Left lung (tissue), 10 donors: ENCODE data around the gene GPANK1. TPM values are rescaled to one million over a fixed set of nuclear protein-coding genes. Genes with fewer than 3 reads are reported as not detected.

ENCODE experiments used
- ATAC-seq: fragments of 200-7000 bp; cut with Tn5 transposase; one replicate; pipeline ENCODE4 v1.9.1; 2020; ENCODE audit warnings: moderate library complexity
- DNase-seq, 4 donors: peaks; one replicate each; pipeline ENCODE4 v3.0.0-alpha.2; 2013 to 2020
- H3K27ac ChIP-seq, 2 donors: fragments of 200-600 bp; sonication (generic) in 1 of 2; one replicate each; pipeline versions ENCODE4 v1.5.0 to v1.8.0; 2020 to 2021
- H3K27me3 ChIP-seq, 2 donors: fragments of 200-600 bp; sonication (generic) in 1 of 2; one replicate each; pipeline versions ENCODE4 v1.5.0 to v1.8.0; 2020 to 2021
- H3K36me3 ChIP-seq, 2 donors: fragments of 200-600 bp; sonication (generic) in 1 of 2; one replicate each; pipeline versions ENCODE4 v1.5.0 to v1.8.0; 2020 to 2021
- H3K4me1 ChIP-seq, 2 donors: fragments of 200-600 bp; one replicate each; pipeline ENCODE4 v1.8.0; 2021
- H3K4me3 ChIP-seq, 2 donors: fragments of 200-600 bp; sonication (generic) in 1 of 2; one replicate each; pipeline versions ENCODE4 v1.5.0 to v1.8.0; 2020 to 2021; ENCODE audit warnings: mild to moderate bottlenecking in 1 of 2
- H3K9me3 ChIP-seq, 2 donors: fragments of 200-600 bp; sonication (generic) in 1 of 2; one replicate each; pipeline versions ENCODE4 v1.5.0 to v1.8.0; 2020 to 2021
- intact Hi-C, 2 donors: fragments of 100-400 bp; cut with DNase I; formaldehyde crosslinking; loops; one replicate each; pipeline versions ENCODE4 v1.11.2 to v1.14.2; 2022
- polyA plus RNA-seq, 6 donors: library from polyadenylated mRNA; unstranded; fragments of 120-200 nt; gene quantifications; one replicate each; pipeline ENCODE4 v1.2.1, GENCODE V29; 2013; ENCODE audit not compliant: insufficient read length in 6 of 6
- total RNA-seq, 2 donors: library from RNA; stranded (reverse); fragmentation: NEBNext Ultra II Directional; extraction: Animal tissue kit (Norgen Biotek cat#: 25700); gene quantifications; one replicate each; pipeline ENCODE4 v1.2.1, GENCODE V29; 2021
- TF ChIP-seq, protein P1 (sequence below), 2 donors: fragments of 200-600 bp; sonication (generic) in 1 of 2; IDR thresholded peaks; one replicate each; pipeline versions ENCODE4 v1.5.0 to v1.8.0; 2021; ENCODE audit warnings: antibody characterized with exemption in 2 of 2
- donor health status: DM: no; HTN: yes; CAD: no.
- donor health status: DM: no; HTN: no; CAD: no.

Gene GPANK1
- total and polyA plus RNA-seq, 8 donors, result 10.3 to 22.8 (median 21.6) TPM

DNA sequence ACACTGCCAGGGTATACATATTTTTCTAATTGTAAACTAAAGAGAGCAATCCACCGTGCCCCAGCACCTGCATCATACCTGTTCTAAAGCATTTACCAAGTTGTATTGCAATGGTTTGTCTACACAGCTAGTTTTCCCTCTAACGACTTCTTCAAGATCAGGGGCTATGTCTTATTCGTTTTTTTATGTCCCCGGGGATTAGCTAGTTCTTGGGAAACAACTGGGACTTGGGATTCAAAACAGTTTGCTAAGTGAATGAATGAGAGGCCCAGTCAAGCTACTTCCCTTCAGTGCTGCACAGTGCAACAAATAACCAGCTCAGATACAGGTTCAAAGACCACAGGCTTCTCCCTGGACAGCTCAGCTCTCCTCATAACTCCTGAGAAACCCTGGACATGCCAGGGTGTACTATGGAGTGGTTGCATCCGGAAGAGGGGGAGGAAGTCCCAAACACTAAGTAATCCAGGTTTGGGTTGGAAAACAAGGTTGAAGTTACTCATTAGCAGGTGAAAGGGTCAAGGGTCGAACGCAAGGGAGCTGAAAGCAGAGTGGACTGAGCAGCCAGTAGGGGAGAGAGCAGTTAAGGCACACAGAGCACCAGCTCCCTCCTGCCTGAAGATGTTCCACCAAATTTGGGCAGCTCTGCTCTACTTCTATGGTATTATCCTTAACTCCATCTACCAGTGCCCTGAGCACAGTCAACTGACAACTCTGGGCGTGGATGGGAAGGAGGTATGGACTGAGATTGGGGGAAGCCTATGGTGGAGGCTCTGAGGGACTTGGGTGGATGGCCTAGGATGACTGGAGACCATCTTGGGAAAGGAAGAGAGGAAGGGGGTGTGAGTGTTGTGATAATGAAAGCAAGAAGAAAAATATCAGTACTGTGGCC, 9.2 kb downstream of the GPANK1 start, which contains the start of gene APOM:
Gene APOM (plus strand): TSS at position 546 of the 889 bp plus-strand sequence. CDS start 73 bp downstream, at position 619.
- Histone ChIP-seq H3K27me3 (no peaks in the 10 kb centered on the region), H3K9me3 (no peaks in the 10 kb centered on the region), H3K36me3 (peaks cover 0 to 27% of the 10 kb centered on the region in 2 donors), H3K4me1 (peaks cover 20 to 66% of the 10 kb centered on the region in 2 donors), H3K27ac (no peak within 1 kb of the TSS), H3K4me3 (no peak within 1 kb of the TSS)
- no peak for ATAC-seq
- TF ChIP-seq, protein P1, sequence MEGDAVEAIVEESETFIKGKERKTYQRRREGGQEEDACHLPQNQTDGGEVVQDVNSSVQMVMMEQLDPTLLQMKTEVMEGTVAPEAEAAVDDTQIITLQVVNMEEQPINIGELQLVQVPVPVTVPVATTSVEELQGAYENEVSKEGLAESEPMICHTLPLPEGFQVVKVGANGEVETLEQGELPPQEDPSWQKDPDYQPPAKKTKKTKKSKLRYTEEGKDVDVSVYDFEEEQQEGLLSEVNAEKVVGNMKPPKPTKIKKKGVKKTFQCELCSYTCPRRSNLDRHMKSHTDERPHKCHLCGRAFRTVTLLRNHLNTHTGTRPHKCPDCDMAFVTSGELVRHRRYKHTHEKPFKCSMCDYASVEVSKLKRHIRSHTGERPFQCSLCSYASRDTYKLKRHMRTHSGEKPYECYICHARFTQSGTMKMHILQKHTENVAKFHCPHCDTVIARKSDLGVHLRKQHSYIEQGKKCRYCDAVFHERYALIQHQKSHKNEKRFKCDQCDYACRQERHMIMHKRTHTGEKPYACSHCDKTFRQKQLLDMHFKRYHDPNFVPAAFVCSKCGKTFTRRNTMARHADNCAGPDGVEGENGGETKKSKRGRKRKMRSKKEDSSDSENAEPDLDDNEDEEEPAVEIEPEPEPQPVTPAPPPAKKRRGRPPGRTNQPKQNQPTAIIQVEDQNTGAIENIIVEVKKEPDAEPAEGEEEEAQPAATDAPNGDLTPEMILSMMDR (IDR thresholded peaks at IDR 0.05), result no peak
- intact Hi-C loops, result no loop called here
- DNase-seq, result no peak

DNA sequence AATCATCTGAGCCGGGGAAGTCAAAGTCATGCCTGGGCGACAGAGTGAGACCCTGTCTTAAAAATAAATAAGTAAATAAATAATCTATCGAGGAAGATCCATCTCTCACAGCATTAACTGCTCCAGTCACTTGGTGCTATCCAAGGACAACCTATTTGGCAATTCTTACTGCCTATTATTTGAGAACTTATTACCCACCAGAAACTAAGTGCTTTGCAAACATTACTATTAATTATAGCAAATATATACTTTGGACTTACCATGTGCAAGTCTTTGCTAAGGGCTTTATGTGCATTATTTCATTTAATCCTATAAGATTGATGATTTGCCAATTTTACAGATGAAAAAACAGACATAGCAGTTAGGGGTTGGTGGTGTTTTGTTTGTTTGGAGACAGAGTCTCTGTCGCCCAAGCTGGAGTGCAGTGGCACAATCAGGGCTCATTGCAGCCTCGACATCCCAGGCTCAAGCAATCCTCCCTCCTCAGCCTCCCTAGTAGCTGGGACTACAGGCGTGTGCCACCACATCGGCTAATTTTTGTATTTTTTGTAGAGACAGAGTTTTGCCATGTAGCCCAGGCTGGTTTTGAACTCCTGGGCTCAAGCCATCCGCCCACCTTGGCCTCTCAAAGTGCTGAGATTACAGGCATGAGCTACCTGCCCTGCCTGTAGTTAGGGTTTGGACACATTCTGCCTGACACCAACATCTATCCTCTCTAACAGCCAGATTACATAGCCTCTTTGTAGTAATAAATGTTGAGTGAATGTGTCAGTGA, 10.0 kb downstream of the GPANK1 start:
- H3K4me3 ChIP-seq, result no peak overlapping the region
- DNase-seq (no peak), ATAC-seq (no peak)
- TF ChIP-seq, protein P1 (IDR thresholded peaks at IDR 0.05), result no peak
- H3K36me3 ChIP-seq, result peaks cover 0 to 33% of the 10 kb centered on the region in 2 donors
- peaks cover 20 to 71% of the 10 kb centered on the region in 2 donors for H3K4me1 ChIP-seq
- no peaks in the 10 kb centered on the region for H3K27me3 ChIP-seq
- H3K27ac ChIP-seq, result no peak overlapping the region
- no peaks in the 10 kb centered on the region for H3K9me3 ChIP-seq
- intact Hi-C loops, result no loop called here

DNA sequence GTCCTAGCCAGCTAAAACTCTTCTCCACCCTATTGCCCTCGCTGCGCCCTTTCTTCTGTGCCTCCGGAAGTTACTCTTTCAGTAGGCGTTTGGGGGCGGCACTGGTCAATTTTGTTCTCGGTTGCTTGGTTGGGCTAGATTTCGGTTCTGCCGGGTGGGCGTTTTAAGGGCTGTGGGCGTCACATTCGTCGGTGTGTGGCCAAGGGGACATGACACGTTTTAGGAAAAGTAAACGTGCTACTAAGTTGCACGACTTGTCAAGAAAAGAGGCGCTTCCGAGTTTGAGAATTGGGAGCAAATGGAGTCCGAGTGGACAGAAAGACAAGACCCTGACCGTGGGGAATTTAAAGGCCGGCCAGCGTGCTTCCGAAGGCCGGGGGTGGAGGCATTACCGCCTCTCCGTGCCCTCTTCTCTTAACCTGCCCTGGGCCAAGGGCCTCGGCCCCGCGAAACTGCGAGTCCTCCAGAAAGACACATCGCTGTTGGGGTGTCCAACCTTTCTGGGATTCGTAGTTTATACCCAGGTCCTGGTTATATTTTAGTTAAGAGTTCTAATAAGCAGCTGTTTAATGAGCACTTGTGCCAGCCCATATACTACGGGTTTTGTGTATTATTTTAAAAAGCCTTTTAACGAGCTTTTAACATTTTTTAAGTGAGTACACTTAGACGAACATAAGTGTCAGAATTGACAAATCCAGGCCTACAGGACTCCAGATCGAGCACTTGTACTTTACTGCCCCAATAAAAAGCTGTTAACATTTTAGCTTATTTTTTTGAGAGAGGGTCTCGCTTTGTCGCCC, 11.7 kb downstream of the GPANK1 start:
- no peaks in the 10 kb centered on the region for H3K27me3 ChIP-seq
- DNase-seq, result peak in 2 of 4 donors; percentile 87 to 94
- peaks cover 0 to 49% of the 10 kb centered on the region in 2 donors for H3K36me3 ChIP-seq
- intact Hi-C loops, result no loop called here
- H3K27ac ChIP-seq, result peak overlapping the region; percentile 96 to 98
- H3K4me3 ChIP-seq, result peak overlapping the region; percentile 73 to 86
- no peaks in the 10 kb centered on the region for H3K9me3 ChIP-seq
- TF ChIP-seq, protein P1 (IDR thresholded peaks at IDR 0.05), result no peak
- ATAC-seq, result peak; percentile 82
- peaks cover 5 to 54% of the 10 kb centered on the region in 2 donors for H3K4me1 ChIP-seq

DNA sequence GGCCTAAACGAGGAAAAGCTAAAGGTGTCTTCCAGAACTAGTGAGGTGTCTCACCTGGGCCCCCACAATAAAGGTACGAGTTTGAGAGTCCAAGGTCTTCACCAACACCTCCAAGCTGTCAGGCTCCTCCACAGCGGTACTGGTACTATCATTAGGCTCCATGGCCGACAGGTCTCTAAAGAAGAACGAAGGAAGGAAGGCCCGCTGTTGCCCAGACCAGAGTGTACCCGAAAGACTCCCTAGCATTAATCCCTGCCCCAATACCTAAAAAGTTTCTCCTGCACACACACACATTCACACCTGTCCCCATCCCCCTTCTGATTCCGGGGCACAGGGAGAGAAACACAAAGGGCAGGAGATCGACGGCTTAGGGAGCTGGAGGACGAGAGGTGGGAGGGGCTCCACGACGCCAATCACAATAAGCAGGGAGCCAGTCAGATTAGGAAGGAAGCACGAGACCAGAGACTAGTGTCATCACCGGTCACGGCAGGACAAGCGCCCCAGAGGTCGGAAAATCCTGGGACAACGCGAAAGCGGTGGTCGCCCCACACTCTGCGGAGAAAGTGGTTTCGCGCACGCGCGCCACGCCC, 13.1 kb downstream of the GPANK1 start:
- Histone ChIP-seq H3K27me3 (no peaks in the 10 kb centered on the region), H3K4me3 (peak overlapping the region; percentile 73 to 86), H3K9me3 (no peaks in the 10 kb centered on the region), H3K36me3 (peaks cover 0 to 52% of the 10 kb centered on the region in 2 donors), H3K4me1 (peaks cover 5 to 41% of the 10 kb centered on the region in 2 donors), H3K27ac (peak overlapping the region; percentile 96 to 98)
- DNase-seq (peak in 2 of 4 donors; percentile 78 to 83), ATAC-seq (peak; percentile 76)
- TF ChIP-seq, protein P1 (IDR thresholded peaks at IDR 0.05), result no peak
- intact Hi-C loops, result no loop called here
